ENCODE data around the gene COQ9. TPM values are rescaled to one million over a fixed set of nuclear protein-coding genes. Genes with fewer than 3 reads are reported as not detected.
"Not testable (repeated sequence)": the region's sequence is repeated elsewhere in the genome, so short reads cannot be mapped to it uniquely, and the experiment has no call there.

COQ9 gene
- total RNA-seq, 1 experiment from 2014 or later: 54.9 TPM

DNA sequence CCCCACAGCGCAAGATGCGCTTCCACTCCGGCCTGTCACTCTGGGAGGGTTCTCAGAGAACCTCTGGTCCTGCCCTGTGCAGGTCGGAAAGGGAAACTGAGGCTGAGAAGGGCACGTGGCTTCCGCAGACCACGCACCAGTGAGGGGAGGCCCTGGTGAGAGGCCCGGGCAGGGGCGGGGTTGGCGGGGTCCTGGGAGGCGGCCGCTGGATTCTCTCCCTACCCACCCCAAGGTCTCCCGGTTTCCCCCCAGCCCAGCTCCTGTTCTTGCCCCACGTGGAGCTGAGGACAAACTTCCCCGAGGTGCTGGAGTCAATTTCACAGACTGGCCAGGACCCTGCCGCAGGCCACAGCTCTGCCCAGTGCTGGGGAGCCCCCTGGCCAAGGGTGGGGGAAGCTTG lies 31.2 kb upstream of the COQ9 start:
- peak in 1 of 2 experiments; percentile 17 for DNase-seq
- no peaks in the 10 kb centered on the region for H3K9me3 ChIP-seq (replicated peaks)
- no peaks in the 10 kb centered on the region for H3K27me3 ChIP-seq
- H3K36me3 ChIP-seq: no peaks in the 10 kb centered on the region
- H3K27ac ChIP-seq: peak overlapping the region; percentile 76
- peaks cover 14% of the 10 kb centered on the region for H3K4me1 ChIP-seq
- peak overlapping the region; percentile 62 for H3K4me3 ChIP-seq

- no peak overlapping the region for H3K27ac ChIP-seq
Observed at GRCh38 chr16:57419506-57419905, 27.8 kb upstream of the COQ9 start.

DNA sequence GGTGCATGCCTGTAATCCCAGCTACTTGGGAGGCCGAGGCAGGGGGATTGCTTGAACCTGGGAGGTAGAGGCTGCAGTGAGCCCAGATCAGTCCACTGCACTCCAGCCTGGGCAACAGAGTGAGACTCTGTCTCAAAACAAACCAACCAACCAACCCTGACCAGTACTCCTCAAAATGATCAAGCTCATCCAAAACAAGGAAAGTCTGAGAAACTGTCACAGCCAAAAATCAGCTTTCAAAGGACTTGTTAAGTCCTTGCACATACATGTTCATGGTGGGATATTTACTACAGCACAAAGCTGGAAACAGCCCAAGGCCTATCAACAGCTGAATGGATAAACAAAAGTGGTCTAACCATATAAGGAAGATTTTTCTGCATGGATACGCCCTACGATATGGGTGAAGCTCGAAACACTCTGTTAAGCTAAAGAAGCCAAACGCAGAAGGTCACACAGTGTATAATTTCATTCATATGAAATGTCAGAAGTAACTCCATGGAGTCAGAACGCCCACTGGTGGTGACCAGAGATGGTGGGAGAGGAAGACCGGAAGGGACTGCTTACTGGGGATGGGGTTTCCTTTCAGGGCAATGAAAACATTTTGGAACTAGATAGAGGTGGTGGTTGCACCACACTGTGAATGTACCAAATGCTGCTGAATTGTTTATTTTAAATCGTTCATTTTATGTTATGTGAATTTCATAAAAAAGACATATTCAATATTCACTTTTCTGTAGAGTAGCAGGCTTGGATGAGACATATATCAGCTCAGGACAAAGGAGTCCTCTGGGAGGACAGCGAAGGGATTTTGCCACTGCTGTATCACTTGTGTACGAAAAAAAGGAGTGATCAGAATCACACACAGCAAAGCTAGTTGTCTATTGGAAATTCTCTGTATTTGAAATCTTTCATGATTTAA lies 25.0 kb upstream of the COQ9 start:
- Histone ChIP-seq H3K27me3 (no peaks in the 10 kb centered on the region), H3K9me3 (replicated peaks) (no peaks in the 10 kb centered on the region), H3K36me3 (peaks cover 1% of the 10 kb centered on the region; the same call in 1 of the 2 replicates), H3K4me3 (peak overlapping the region; percentile 29), H3K27ac (no peak overlapping the region), H3K4me1 (peaks cover 7% of the 10 kb centered on the region)
- peak; percentile 85 to 92 for DNase-seq

More at GRCh38 chr16:57419506-57419905, 27.8 kb upstream of the COQ9 start:
- Histone ChIP-seq H3K4me3 (no peak overlapping the region), H3K9me3 (replicated peaks) (no peaks in the 10 kb centered on the region), H3K36me3 (no peaks in the 10 kb centered on the region), H3K27me3 (no peaks in the 10 kb centered on the region), H3K4me1 (peaks cover 7% of the 10 kb centered on the region)
- peak in 1 of 2 experiments; percentile 21 for DNase-seq

- H3K4me1 ChIP-seq: peaks cover 3% of the 10 kb centered on the region; the same call in 1 of the 2 replicates
- no peak overlapping the region for H3K27ac ChIP-seq
Observed at GRCh38 chr16:57423152-57423551, 24.1 kb upstream of the COQ9 start.

GRCh38 chr16:57424583-57424982 lies 22.7 kb upstream of the COQ9 start:
- Histone ChIP-seq H3K27me3 (no peaks in the 10 kb centered on the region), H3K36me3 (peaks cover 9% of the 10 kb centered on the region), H3K4me3 (no peak overlapping the region), H3K4me1 (no peaks in the 10 kb centered on the region), H3K27ac (no peak overlapping the region), H3K9me3 (replicated peaks) (no peaks in the 10 kb centered on the region)
- no peak for DNase-seq

More at GRCh38 chr16:57423152-57423551, 24.1 kb upstream of the COQ9 start:
- no peak for DNase-seq
- H3K36me3 ChIP-seq: peaks cover 9% of the 10 kb centered on the region
- no peaks in the 10 kb centered on the region for H3K9me3 ChIP-seq (replicated peaks)
- H3K27me3 ChIP-seq: no peaks in the 10 kb centered on the region
- no peak overlapping the region for H3K4me3 ChIP-seq

GRCh38 chr16:57426356-57426755 lies 20.9 kb upstream of the COQ9 start:
- no peak overlapping the region for H3K4me3 ChIP-seq
- no peaks in the 10 kb centered on the region for H3K27me3 ChIP-seq
- DNase-seq: no peak
- H3K9me3 ChIP-seq (replicated peaks): no peaks in the 10 kb centered on the region
- peaks cover 24% of the 10 kb centered on the region for H3K36me3 ChIP-seq
- no peaks in the 10 kb centered on the region for H3K4me1 ChIP-seq
- H3K27ac ChIP-seq: no peak overlapping the region

GRCh38 chr16:57427307-57427706 lies 20.0 kb upstream of the COQ9 start:
- H3K9me3 ChIP-seq (replicated peaks): no peaks in the 10 kb centered on the region
- H3K27ac ChIP-seq: no peak overlapping the region
- DNase-seq: no peak
- H3K4me1 ChIP-seq: no peaks in the 10 kb centered on the region
- H3K36me3 ChIP-seq: peaks cover 34% of the 10 kb centered on the region
- no peak overlapping the region for H3K4me3 ChIP-seq
- H3K27me3 ChIP-seq: no peaks in the 10 kb centered on the region

DNA sequence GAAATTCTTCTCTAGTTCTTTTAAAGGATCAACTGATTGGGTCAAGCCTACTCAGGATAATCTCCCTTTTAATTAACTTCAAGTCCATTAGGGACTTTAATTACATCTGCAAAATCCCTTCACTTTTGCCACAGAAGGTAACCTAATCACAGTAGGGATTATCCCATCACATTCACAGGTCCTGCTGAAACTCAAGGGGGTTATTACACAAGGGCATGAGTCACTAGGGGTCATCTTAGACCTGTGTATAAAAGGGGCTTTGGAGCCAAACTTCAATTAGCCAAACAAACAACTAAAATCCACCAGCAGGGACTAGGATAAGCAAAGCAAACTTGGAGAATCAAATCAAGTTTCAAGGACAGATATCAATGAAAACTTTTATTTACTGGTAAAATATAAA lies 19.5 kb upstream of the COQ9 start:
- Histone ChIP-seq H3K9me3 (replicated peaks) (no peaks in the 10 kb centered on the region), H3K27ac (no peak overlapping the region), H3K36me3 (peaks cover 39% of the 10 kb centered on the region), H3K4me1 (no peaks in the 10 kb centered on the region), H3K4me3 (no peak overlapping the region), H3K27me3 (no peaks in the 10 kb centered on the region)
- DNase-seq: no peak

- peaks cover 61% of the 10 kb centered on the region for H3K36me3 ChIP-seq
- no peaks in the 10 kb centered on the region for H3K4me1 ChIP-seq
- no peak overlapping the region for H3K27ac ChIP-seq
- H3K27me3 ChIP-seq: no peaks in the 10 kb centered on the region
- no peak overlapping the region for H3K4me3 ChIP-seq
- DNase-seq: no peak
- H3K9me3 ChIP-seq (replicated peaks): no peaks in the 10 kb centered on the region
Observed at GRCh38 chr16:57430955-57431354, 16.3 kb upstream of the COQ9 start.

GRCh38 chr16:57432505-57432904 lies 14.8 kb upstream of the COQ9 start:
- Histone ChIP-seq H3K27me3 (no peaks in the 10 kb centered on the region), H3K4me1 (no peaks in the 10 kb centered on the region), H3K27ac (no peak overlapping the region), H3K4me3 (no peak overlapping the region), H3K36me3 (peaks cover 67% of the 10 kb centered on the region), H3K9me3 (replicated peaks) (no peaks in the 10 kb centered on the region)
- no peak for DNase-seq

DNA sequence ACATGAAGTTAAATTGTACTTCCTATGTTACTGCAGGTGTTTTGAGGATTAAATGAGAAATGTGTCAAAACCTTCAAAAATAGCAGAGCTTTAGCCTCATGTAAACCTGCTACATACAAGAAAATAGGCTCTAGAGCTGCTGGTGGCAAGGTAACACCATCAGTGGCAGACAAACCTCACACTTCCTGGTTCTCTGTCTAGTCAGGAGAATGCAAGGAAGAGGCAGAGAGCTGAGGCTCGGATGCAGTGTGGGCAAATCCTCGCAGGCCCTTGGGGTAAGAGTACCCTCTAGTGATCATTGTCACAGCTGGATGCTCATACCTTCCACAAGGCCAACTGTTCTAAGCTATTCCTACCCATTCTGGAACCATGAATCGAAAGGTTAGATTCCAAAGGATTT lies 14.3 kb upstream of the COQ9 start:
- no peak overlapping the region for H3K4me3 ChIP-seq
- no peak overlapping the region for H3K27ac ChIP-seq
- H3K27me3 ChIP-seq: no peaks in the 10 kb centered on the region
- no peak for DNase-seq
- peaks cover 65% of the 10 kb centered on the region for H3K36me3 ChIP-seq
- no peaks in the 10 kb centered on the region for H3K9me3 ChIP-seq (replicated peaks)
- H3K4me1 ChIP-seq: no peaks in the 10 kb centered on the region

- Histone ChIP-seq H3K4me1 (no peaks in the 10 kb centered on the region), H3K9me3 (replicated peaks) (no peaks in the 10 kb centered on the region), H3K27me3 (no peaks in the 10 kb centered on the region), H3K27ac (no peak overlapping the region), H3K4me3 (no peak overlapping the region), H3K36me3 (peaks cover 73% of the 10 kb centered on the region)
- DNase-seq: no peak
Observed at GRCh38 chr16:57434003-57434402, 13.3 kb upstream of the COQ9 start.

DNA sequence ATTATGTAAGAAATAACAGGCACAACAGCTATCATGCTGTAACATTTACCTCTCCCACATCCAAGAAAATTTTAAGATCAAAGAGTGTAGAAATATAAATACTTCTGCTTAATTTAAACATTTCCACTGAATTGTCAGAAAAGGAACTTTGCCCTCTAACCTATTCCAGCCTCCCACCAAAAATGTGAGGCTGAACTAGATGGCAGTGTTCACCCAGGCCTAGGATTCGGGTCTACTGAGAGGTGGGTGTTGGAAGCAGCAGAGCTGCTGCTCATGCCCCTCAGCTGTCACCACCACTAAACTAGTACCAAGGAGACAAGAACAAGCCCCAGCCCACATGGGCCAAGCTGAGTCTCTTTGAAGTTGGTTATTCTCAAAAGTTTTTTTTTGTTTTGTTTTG lies 11.4 kb upstream of the COQ9 start:
- H3K36me3 ChIP-seq: peaks cover 79% of the 10 kb centered on the region
- H3K27ac ChIP-seq: no peak overlapping the region
- H3K9me3 ChIP-seq (replicated peaks): peaks cover 6% of the 10 kb centered on the region; the same call in 1 of the 2 replicates
- H3K27me3 ChIP-seq: no peaks in the 10 kb centered on the region
- DNase-seq: no peak
- H3K4me3 ChIP-seq: no peak overlapping the region
- H3K4me1 ChIP-seq: no peaks in the 10 kb centered on the region

- not testable (repeated sequence) for H3K4me3 ChIP-seq; H3K9me3 ChIP-seq (replicated peaks); H3K27ac ChIP-seq; H3K4me1 ChIP-seq; H3K27me3 ChIP-seq; DNase-seq
- H3K36me3 ChIP-seq: peaks cover 48% of the 10 kb centered on the region
Observed at GRCh38 chr16:57439947-57440346, 7.3 kb upstream of the COQ9 start.

DNA sequence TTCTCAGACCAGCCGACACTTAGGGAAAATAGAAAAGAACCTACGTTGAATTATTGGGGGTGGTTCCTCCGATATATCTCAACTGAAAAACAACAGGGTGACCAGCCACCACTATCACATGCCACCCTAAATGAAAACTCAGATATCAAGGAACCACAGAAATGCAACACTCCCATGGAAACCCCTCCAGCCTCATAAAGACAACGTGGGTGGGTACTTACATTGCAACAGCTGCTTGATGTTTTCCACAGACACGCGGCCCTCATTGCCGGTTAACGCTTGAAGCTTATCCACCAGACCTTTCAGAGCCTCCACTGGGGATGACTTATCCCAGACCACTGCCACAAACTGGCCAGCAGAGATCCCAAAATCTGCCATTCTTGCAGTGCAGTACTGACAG lies 6.7 kb upstream of the COQ9 start:
- not testable (repeated sequence) for H3K27ac ChIP-seq; H3K4me3 ChIP-seq; H3K9me3 ChIP-seq (replicated peaks); H3K4me1 ChIP-seq; DNase-seq; H3K27me3 ChIP-seq
- H3K36me3 ChIP-seq: peaks cover 48% of the 10 kb centered on the region

- Histone ChIP-seq H3K4me3 (no peak overlapping the region), H3K9me3 (replicated peaks) (peaks cover 4% of the 10 kb centered on the region; the same call in 1 of the 2 replicates), H3K4me1 (no peaks in the 10 kb centered on the region), H3K36me3 (peaks cover 20% of the 10 kb centered on the region), H3K27ac (no peak overlapping the region), H3K27me3 (no peaks in the 10 kb centered on the region)
- DNase-seq: no peak
Observed at GRCh38 chr16:57444711-57445110, 2.6 kb upstream of the COQ9 start.
